ENCODE measurements around the gene HORMAD2.

DNA sequence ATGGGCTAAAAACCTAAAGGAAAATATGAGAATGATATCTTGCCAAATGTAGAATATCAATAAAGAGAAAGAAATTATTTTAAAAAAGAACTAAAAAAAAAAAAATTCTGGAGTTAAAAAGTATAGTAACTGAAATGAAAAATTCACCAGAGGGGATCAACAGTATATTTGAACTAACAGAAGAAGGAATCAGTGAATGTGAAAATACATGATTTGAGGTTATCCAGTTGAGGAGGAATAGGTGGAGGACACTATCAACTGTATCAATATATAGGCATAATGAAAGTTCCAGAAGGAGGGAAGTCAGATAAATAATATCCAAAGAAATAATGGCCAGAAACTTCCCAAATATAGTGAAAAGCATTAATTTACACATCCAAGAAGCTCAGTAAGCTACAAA, 16.1 kb upstream of the HORMAD2 start:
- TF ChIP-seq, protein P1, sequence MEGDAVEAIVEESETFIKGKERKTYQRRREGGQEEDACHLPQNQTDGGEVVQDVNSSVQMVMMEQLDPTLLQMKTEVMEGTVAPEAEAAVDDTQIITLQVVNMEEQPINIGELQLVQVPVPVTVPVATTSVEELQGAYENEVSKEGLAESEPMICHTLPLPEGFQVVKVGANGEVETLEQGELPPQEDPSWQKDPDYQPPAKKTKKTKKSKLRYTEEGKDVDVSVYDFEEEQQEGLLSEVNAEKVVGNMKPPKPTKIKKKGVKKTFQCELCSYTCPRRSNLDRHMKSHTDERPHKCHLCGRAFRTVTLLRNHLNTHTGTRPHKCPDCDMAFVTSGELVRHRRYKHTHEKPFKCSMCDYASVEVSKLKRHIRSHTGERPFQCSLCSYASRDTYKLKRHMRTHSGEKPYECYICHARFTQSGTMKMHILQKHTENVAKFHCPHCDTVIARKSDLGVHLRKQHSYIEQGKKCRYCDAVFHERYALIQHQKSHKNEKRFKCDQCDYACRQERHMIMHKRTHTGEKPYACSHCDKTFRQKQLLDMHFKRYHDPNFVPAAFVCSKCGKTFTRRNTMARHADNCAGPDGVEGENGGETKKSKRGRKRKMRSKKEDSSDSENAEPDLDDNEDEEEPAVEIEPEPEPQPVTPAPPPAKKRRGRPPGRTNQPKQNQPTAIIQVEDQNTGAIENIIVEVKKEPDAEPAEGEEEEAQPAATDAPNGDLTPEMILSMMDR (conservative IDR thresholded peaks at IDR 0.05), result no peak
- no peak for TF ChIP-seq EZH2 (IDR thresholded peaks at IDR 0.05; ENCODE audit: low read depth)
